NCI-H1417 (cell line): ENCODE results near the gene OR2B3.
"Not testable (repeated sequence)": the region's sequence is repeated elsewhere in the genome, so short reads cannot be mapped to it uniquely, and the experiment has no call there.

Experiments used
- DNase-seq, 3 experiments: peaks; one replicate each; lab custom pipeline; 2025; lab: John Stamatoyannopoulos, UW

OR2B3 gene

DNA sequence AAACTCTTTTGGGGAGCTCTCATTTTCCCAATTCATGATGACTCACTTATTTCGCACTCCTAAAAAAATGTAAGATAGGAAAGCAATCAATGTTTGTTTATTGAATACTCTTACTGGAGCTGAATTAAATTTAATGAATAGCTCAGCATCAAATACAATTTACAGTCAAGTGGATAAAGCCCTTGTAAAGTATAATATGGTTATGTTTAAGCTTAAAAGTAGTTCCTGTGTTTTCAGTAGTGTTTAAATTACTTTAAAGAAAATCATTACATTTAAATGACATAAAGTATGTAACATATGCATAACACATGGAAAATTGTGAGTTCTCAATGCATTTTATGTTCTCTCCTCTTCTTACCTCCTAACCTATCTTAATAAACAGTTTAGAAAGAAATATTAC lies at the start of gene OR2B3:
TSS of gene OR2B3 (minus strand) at position 101 of the 400 bp plus-strand sequence. CDS start at position 36, 65 bp downstream.
- no peak for DNase-seq

GRCh38 chr6:29131691-29132090 lies 44.6 kb upstream of the OR2B3 start:
- DNase-seq, result no peak

DNA sequence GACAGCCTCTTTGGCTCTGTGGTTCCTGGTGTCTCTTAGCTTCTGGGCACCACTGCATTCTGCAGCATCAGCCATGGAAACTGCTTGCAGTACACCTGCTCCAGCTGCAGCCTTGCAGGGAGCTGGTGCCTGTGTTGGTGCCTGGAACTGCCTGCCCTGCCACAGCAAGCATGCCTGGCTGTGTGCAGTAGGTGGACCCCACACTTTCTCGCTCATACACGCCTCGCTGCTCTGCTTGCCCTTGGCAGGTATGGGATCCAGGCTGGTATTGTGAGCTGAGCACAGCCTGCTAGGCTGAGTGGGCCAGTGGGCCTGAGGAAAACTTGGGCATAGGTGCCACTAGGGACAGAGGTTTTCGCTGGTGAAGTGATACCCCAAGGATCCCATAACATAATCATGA lies 43.5 kb upstream of the OR2B3 start:
- no peak for DNase-seq

DNA sequence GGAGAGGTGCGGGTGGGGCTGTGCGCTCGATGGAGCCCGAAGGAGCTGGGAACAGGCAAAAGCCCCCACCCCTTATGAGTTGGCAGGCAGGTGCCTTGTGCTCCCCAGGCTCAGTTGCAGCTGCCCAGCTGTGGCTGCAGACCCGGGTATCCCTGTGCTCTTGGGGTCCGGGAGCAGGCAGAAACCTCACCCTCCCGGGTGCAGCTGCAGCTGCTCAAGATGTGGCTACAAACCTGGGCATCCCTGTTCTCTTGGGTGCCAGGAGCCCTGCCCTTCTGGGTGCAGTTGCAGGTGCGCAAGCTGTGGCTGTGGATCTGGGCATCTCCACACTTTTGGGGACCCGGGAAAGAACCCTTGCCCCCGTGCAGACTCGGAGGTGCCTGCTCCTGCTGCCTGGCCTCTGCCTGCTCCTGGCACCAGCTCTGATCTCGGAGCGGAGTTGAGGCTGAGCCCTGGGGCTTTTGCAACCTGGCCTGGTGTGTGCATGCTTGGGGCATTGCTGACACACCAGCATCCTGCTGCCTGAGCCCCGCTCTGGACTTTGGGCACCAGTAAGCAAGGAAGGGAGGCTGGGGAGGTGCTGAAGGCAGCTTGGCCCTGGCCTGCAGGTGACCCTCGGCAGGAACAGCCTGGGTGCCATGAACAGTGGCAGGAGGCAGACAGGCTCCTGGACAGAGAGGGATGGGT lies 42.4 kb upstream of the OR2B3 start:
- DNase-seq, result no peak

- not testable (repeated sequence) for DNase-seq
These were observed 27.9 kb upstream of the OR2B3 start for GRCh38 chr6:29114964-29115363.

DNA sequence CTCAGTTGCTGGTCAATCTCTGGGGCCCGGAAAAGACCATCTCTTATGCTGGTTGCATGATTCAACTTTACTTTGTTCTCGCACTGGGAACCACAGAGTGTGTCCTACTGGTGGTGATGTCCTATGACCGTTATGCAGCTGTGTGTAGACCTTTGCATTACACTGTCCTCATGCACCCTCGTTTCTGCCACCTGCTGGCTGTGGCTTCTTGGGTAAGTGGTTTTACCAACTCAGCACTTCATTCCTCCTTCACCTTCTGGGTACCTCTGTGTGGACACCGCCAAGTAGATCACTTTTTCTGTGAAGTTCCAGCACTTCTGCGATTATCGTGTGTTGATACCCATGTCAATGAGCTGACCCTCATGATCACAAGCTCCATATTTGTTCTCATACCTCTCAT lies 25.0 kb upstream of the OR2B3 start:
- no peak for DNase-seq

GRCh38 chr6:29107758-29108157 lies 20.6 kb upstream of the OR2B3 start, which contains the start of gene OR2J3:
Gene OR2J3, plus strand, starts transcription at chr6:29108058. Its CDS starts 3,833 bp downstream, at chr6:29111891.
- DNase-seq, result no peak

DNA sequence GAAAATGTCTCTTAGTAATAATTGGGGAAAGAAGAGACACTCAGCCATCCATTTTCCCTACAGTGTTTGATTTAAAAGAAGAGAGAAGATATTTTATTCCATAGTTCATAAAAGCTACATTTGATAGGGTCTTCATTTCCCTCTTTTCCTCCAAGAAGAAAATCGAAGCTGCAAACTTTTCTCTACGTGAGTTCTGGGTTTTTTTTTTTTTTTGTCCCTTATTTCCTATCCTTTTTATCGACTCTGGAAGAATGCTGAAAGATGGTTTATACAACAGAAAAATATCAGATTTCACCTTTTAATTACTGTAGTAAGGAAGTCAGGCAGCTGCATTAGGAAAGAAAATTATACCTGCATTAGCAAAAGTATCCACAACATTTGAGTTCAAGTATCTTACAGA lies 12.1 kb upstream of the OR2B3 start, which contains the start of gene OR2J1:
TSS of gene OR2J1 (plus strand) at position 301 of the 400 bp plus-strand sequence. CDS start 1,453 bp downstream, outside the sequence.
- DNase-seq, result no peak

GRCh38 chr6:29097803-29098202 lies 10.7 kb upstream of the OR2B3 start:
- no peak for DNase-seq

DNA sequence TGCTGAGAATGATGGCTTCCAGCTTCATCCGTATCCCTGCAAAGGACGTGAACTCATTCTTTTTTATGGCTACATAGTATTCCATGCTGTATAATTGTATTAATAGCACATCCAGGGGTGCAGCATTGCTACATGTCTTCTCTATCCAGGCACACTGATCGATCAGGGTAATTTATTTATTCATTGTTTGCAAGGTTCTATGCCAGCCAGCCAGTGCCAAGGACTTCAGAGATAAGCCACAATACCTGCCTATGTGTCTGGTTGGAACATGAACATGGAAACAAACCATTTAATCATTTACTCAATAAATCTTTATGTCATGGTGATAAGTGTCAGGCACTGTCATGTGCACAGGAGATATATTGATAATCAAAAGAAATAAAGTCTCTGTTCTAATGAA lies 5.8 kb upstream of the OR2B3 start:
- DNase-seq, result no peak

DNA sequence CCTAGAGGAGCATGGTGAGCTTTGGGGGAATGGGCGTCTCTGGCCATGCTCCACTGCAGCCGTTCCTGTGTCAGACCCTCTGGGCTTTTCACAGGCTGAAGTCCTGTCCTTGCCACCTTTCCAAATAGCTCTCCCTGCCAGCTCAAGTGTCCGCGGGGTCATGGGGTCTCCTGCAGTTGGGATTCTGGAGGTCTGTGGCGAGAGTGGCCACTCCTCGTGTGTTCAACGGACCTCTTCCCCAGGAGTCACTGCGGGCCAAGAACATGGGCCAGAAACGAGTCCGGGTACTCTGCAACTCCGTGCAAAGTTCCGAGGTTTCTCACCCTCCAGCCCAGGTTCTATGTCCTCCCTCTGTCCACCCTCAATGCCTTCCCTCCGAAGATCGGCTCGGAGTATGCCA lies 4.7 kb downstream of the OR2B3 start:
- no peak for DNase-seq

DNA sequence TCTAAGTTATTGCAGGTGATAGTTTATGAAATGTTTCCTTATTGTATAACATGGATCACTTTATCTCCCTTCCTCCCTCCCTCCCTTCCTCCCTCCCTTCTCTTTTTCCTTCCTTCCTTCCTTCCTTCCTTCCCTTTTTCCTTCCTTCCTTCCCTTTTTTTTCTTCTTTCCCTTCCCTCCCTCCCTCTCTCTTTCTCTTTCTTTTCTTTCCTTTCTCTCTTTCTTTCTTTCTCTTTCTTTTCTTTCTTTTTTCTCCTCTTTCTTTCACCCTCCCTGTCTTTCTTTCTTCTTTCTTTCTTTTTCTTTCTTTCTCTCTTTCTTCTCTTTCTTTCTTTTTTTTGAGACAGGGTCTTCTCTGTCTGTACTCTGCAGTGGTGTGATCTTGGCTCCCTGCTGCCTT lies 5.8 kb downstream of the OR2B3 start:
- DNase-seq, result no peak

GRCh38 chr6:29079203-29079602 lies 7.9 kb downstream of the OR2B3 start:
- DNase-seq, result no peak

DNA sequence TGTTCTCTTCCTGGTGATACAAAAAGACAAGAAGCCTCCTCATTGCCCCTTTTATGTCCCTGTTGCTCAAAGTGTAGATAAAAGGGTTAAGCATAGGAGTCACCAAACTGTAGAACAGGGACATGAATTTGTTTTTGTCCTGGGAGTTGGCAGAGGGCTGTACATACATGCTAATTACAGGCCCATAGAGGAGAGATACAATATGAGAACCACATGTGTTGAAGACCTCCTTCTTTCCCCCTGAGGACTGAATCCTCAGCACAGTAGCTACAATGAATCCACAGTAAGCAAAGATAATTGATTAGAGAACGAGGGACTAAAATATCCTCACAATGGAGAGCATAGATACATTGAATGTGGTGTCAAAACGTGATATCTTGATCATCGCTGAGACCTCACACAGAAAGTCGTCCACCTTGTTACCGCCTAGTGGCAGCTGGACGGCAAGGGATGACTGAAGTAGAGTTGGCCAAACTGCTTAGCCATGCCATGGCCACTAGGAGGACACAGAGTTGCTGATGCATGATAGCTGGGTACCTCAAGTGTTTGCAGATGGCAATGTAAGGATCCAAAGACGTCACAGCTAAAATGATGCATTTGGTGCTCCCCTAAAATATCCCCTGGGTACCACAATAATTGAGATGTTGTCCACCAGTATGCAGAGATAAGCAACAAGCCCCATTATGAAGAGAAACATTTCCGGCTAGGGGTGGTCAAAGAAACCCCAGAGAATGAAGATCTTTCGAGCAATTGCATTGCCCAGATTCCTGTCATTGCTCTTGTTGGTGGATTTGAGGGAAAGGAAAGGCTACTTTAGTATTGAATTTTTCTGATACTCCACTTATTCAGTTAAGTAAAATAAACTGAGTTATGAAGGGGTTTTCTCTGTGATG lies 15.0 kb downstream of the OR2B3 start:
- DNase-seq, result peak in 1 of 3 experiments; percentile 9

DNA sequence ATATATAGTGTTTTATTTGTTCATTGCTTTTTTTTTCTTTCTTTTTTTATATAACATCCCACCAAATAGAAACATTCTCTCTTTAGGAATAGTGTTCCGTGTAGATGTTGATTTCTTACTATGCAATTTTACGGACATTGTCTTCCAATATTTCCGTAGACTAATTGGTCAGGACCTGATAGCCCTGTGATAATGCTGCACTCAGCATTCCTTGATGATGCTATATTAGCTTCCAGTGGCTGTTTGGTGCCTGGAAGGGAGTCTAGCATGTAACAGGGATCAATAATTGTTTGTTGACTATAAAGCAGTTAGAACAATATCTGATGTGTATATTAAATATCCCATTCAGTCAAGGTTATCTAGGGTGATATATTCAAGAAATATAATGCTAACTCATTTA lies 35.4 kb downstream of the OR2B3 start:
- no peak for DNase-seq

DNA sequence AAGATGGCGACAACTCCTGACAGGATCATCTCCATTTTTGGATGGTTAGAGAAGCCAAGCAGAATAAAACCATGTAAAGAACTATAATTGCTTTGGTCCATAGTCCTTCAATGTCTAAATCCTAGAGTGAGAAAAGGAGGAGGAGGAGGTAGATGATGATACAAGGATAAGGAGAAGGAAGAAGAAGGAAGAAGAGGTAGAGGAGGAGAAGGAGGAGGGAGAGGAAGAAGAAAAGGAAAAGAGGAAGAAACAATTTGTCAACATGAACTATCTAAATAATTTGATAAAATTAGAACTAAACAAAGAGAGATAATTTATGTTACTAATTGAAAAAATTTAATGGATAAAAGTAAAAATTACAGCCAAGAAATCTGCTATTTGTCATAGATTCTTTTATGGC lies 42.0 kb downstream of the OR2B3 start, which contains the start of gene OR2W1:
TSS of gene OR2W1 (minus strand) at position 101 of the 400 bp plus-strand sequence. CDS start at position 101, 0 bp downstream.
- no peak for DNase-seq
